GM19239 (cell line): ENCODE measurements around the gene ZNF133.
"Not testable (repeated sequence)": the region's sequence is repeated elsewhere in the genome, so short reads cannot be mapped to it uniquely, and the experiment has no call there.

Experiments
- DNase-seq: peaks from one replicate; pipeline ENCODE4 v3.0.0; 2011; ENCODE audit warnings: low spot score; ENCODE audit not compliant: insufficient read length
- FAIRE-seq: peaks from 2 replicates; lab custom pipeline; 2011; peaks lifted over from hg19 to GRCh38; lab: Jason Lieb, UNC

ZNF133 gene

GRCh38 chr20:18287915-18288748, at the start of gene ZNF133:
Gene ZNF133, plus strand, starts transcription at chr20:18288527. Its CDS starts 17,160 bp downstream, at chr20:18305687.
- DNase-seq (peak; percentile 86), FAIRE-seq (peak; percentile 93)

- FAIRE-seq = no peak
- DNase-seq = no peak
Observed at GRCh38 chr20:18240997-18241396, 47.3 kb upstream of the ZNF133 start.

GRCh38 chr20:18243802-18244201, 44.5 kb upstream of the ZNF133 start:
- FAIRE-seq = no peak

GRCh38 chr20:18248545-18248944, 39.8 kb upstream of the ZNF133 start:
- FAIRE-seq, DNase-seq: not testable (repeated sequence)

More at GRCh38 chr20:18243802-18244201, 44.5 kb upstream of the ZNF133 start:
- no peak for DNase-seq

- FAIRE-seq (no peak), DNase-seq (no peak)
Observed at GRCh38 chr20:18250217-18250616, 38.1 kb upstream of the ZNF133 start.

GRCh38 chr20:18252597-18253451, 35.5 kb upstream of the ZNF133 start:
- FAIRE-seq (no peak), DNase-seq (no peak)

GRCh38 chr20:18254615-18255014, 33.7 kb upstream of the ZNF133 start:
- DNase-seq = no peak
- no peak for FAIRE-seq

- DNase-seq = no peak
- FAIRE-seq = no peak
Observed at GRCh38 chr20:18255526-18255925, 32.8 kb upstream of the ZNF133 start.

GRCh38 chr20:18256440-18257090, 31.8 kb upstream of the ZNF133 start:
- FAIRE-seq = no peak

GRCh38 chr20:18258126-18258860, 30.0 kb upstream of the ZNF133 start:
- DNase-seq = no peak
- FAIRE-seq = no peak

More at GRCh38 chr20:18256440-18257090, 31.8 kb upstream of the ZNF133 start:
- no peak for DNase-seq

GRCh38 chr20:18259730-18260129, 28.6 kb upstream of the ZNF133 start:
- DNase-seq (no peak), FAIRE-seq (no peak)

- no peak for FAIRE-seq
- no peak for DNase-seq
Observed at GRCh38 chr20:18263723-18264122, 24.6 kb upstream of the ZNF133 start.

- FAIRE-seq = no peak
Observed at GRCh38 chr20:18265441-18265840, 22.9 kb upstream of the ZNF133 start.

GRCh38 chr20:18266282-18266681, 22.0 kb upstream of the ZNF133 start:
- DNase-seq (no peak), FAIRE-seq (no peak)

More at GRCh38 chr20:18265441-18265840, 22.9 kb upstream of the ZNF133 start:
- DNase-seq = no peak

GRCh38 chr20:18267815-18268214, 20.5 kb upstream of the ZNF133 start:
- no peak for DNase-seq
- FAIRE-seq = no peak

- no peak for FAIRE-seq
- no peak for DNase-seq
Observed at GRCh38 chr20:18271160-18271559, 17.2 kb upstream of the ZNF133 start.

GRCh38 chr20:18272451-18272850, 15.9 kb upstream of the ZNF133 start:
- FAIRE-seq = no peak
- no peak for DNase-seq

GRCh38 chr20:18273738-18274137, 14.6 kb upstream of the ZNF133 start:
- no peak for FAIRE-seq

GRCh38 chr20:18275960-18276359, 12.4 kb upstream of the ZNF133 start:
- DNase-seq, FAIRE-seq: not testable (repeated sequence)

More at GRCh38 chr20:18273738-18274137, 14.6 kb upstream of the ZNF133 start:
- no peak for DNase-seq

- FAIRE-seq (peak; percentile 96), DNase-seq (peak; percentile 23)
Observed at GRCh38 chr20:18276821-18277220, 11.5 kb upstream of the ZNF133 start.
